Heart left ventricle (tissue), 13 donors: ENCODE measurements around the gene LUZP4.
A peak's percentile ranks its signal among the peaks of the same experiment; 100 is the strongest.

Source experiments
- POLR2A ChIP-seq, 2 donors: fragments of 450-650 bp; IDR thresholded peaks; one replicate each; pipeline ENCODE4 v1.6.1; 2017; ENCODE audit warnings: antibody characterized with exemption in 2 of 2, mild to moderate bottlenecking in 2 of 2, moderate library complexity in 2 of 2
- TF ChIP-seq, protein P1 (sequence below), 12 donors: fragments of 200-600 bp; sonication (generic) in 4 of 12; IDR thresholded peaks; one replicate each; pipeline versions ENCODE4 v1.5.0 to v1.8.0; 2018 to 2022; ENCODE audit warnings: antibody characterized with exemption in 12 of 12, mild to moderate bottlenecking in 5 of 12
- donor health status: ischemic (EF 13 %, LVEDD 7.1; RV severe dilation, severe dysfunction).
- donor health status: DM: no; HTN: yes; CAD: no.
- donor health status: DM: no; HTN: no; CAD: no.
- donor health status: ischemic (EF 25% LVEDD 6.9; RV normal size, moderate dysfunction).
- donor health status: ischemic (EF 25% LVEDD 5.7; RV mildly dilated, moderate dysfunction).
- donor health status: ischemic (EF 35%, LVEDD 5.7; RV mildly dilated, moderate dysfunction).
- donor health status: nonischemic (EF 11% LVEDD 7.7; RV severe dilation, severe dysfunction).
- donor health status: DM: yes; HTN: yes; CAD: no.
- donor health status: PGD.
- donor health status: ischemic (EF 29% LVEDD 5.4; RV normal size, mild dysfunction).
- donor health status: nonischemic (EF 23%, LVEDD 6.1; RV moderate dilation, normal function).

DNA sequence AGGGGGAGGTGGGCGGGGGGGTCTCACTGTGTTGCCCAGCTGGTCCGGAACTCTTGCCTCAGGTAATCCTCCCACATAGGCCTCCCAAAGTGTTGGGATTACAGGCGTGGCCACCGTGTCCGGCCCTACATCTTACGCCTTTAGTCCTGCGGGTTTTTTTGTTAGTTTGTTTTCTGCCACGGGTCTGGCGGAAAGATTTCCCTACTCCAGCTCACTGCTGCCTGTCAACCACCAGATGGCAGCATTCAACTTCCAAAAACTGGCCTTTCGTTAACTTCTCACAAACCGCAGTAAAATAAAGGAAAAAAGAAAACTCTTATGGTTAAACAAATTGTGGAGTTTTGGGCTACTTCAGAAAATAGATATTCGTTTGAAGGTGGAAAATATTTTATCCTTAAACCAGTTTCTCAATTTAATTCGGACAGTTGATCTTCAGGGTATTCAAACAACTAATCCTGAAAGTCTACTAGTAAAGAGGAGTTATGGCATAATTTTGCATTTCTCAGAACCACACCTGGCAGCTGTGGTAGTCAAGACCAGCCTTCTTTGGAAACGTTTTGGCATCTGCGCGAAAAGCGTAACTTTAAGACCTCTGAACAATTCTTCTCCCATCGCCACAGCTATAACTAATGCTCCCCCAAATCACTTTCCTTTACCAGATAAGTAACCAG, 41.1 kb downstream of the LUZP4 start:
- TF ChIP-seq, protein P1, sequence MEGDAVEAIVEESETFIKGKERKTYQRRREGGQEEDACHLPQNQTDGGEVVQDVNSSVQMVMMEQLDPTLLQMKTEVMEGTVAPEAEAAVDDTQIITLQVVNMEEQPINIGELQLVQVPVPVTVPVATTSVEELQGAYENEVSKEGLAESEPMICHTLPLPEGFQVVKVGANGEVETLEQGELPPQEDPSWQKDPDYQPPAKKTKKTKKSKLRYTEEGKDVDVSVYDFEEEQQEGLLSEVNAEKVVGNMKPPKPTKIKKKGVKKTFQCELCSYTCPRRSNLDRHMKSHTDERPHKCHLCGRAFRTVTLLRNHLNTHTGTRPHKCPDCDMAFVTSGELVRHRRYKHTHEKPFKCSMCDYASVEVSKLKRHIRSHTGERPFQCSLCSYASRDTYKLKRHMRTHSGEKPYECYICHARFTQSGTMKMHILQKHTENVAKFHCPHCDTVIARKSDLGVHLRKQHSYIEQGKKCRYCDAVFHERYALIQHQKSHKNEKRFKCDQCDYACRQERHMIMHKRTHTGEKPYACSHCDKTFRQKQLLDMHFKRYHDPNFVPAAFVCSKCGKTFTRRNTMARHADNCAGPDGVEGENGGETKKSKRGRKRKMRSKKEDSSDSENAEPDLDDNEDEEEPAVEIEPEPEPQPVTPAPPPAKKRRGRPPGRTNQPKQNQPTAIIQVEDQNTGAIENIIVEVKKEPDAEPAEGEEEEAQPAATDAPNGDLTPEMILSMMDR (IDR thresholded peaks at IDR 0.05), result peak; percentile 62 to 89 (median 74)
- TF ChIP-seq POLR2A (IDR thresholded peaks at IDR 0.05), result no peak
